NT2/D1 (cell line): ENCODE results near the gene SHROOM2.

Experiments used
- SUZ12 ChIP-seq: IDR thresholded peaks from 2 replicates; pipeline ENCODE4 v1.6.1; 2011; ENCODE audit not compliant: insufficient read length, insufficient read depth; ENCODE audit errors: extremely low read depth
- YY1 ChIP-seq: IDR thresholded peaks from 2 replicates; pipeline ENCODE4 v1.6.1; 2011; ENCODE audit not compliant: insufficient read length, insufficient read depth
- ZNF274 ChIP-seq: IDR thresholded peaks from 2 replicates; pipeline ENCODE4 v1.6.1; 2011; ENCODE audit warnings: mild to moderate bottlenecking, low read depth, low read length

DNA sequence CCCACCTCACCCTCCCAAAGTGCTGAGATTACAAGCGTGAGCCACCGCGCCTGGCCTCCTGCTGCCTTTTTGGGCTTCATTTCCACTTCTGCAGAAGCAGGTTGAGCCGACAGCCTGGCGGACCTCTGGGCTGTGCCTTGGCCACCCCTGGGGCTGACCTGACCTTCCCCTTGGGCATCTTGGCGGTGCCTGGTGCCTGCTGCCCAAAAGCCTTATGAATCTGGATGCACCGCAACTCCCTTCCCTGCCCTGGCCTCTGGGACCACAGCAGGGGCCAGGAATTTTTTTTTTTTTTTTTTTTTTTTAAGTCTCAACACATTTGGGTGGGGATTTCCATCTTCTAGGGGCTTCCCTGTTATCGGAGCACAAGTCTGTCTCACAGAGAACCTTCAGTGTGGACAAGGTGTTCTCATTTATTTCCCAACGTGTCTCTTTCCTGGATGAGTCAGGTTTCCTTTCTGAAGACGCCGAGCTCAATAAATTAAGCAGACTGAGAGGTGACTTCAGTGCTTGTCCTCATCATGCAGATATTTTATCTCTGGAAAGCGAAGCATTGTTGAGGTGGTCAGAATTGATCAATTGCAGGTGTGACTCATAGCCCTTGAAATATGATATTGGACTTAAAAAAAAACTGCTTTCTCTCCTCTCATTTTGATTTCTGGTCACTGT, 79.7 kb downstream of the SHROOM2 start:
- TF ChIP-seq YY1 (no peak), SUZ12 (no peak), ZNF274 (no peak)
